Measurements from ENCODE around the gene PALD1.

The PALD1 gene

DNA sequence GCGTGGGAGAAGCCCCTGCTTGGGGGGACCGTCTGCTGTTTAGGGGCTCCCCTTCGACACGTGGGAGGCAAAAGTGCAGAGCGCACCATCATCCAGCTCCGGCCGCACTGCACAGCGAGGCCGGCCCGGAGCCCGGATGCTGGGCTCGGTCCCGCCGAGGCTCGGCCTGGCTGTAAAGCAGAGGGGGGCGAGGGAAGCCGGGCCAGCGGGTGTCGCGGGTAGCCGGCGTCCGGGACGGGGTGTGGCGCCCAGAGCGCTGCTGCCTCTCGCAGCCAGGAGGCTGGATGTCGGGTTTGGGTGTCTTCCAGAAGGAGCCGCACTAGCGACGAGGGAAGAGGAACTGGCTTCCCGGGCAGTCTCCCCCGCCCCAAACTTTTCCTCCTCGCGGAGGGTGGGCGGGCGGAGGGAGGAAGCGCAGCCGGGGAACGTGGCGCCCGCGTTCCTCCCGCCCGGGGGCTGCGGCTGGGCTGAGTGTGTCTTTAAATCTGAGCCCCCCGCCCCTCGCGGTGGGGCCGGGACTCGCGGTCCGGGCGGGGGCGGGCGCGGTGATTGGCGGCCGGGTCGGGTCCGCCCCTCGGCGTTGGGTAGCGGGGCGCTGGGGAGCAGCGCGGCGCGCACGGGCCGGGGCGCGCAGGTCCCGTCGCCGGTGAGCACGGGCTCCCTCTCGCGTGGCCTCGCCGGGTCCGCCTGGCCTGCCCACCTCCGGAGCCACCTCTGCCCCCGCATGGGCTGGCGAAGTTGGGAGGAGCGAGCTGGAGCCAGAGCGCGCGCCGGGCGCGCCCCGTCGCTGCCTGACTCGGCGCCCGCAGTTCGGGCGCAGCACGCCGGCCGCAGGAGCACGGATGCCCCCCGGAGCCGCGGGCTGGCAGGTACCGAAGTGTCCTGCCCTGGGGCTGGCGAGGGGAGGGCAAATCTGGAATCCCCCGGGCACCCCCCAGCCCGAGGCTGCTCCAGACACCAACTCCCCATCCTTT lies at the start of gene PALD1:
TSS of gene PALD1 (plus strand) at position 577 of the 974 bp plus-strand sequence. CDS start 47,185 bp downstream, outside the sequence.
- DNase-seq, result peak; percentile 54

DNA sequence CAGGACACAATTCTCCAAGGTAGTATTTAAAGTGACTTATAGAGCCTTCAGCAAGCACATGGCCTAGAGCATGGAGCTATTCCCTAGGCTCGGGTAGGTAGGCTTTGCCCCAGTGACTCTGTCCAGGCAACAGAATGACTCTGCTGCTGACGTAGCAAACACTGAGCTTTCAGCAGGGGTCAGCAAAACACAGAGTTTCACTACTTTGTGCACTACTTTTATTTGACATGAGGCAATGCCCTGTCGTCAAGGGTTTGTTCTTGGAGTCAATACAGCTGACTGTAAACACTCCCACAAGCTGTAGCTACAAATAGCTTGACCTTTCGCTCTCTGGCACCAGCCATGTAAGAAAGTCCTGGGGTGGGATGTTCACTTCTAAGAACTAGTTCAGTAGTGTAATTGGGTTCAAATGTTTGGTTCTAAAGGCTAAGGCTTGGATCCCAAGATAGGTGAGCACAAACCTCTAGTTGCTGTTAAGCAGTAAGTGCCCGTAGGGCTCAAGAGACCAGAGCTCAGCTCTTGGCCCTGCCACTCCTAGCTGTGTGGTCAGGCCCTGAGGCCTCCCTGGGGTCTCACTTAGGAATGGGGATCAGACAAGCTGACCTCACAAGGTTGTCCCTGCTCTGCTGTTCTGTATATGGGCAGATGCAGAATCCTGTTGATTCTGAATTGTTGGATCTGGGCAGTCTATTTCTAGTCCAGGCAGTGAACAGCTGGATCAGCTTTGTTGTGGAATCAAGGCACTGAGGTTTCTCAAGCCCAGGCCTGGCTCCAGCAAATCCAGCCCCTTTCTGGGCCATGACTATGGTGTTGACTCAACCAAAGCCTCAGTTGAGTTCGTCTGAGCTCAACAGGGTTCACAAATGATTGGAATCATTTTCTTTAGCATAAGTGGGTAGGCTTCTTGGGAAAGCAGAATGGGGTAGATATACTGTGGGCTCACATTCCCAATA lies 47.8 kb upstream of the PALD1 start:
- DNase-seq, result no peak

DNA sequence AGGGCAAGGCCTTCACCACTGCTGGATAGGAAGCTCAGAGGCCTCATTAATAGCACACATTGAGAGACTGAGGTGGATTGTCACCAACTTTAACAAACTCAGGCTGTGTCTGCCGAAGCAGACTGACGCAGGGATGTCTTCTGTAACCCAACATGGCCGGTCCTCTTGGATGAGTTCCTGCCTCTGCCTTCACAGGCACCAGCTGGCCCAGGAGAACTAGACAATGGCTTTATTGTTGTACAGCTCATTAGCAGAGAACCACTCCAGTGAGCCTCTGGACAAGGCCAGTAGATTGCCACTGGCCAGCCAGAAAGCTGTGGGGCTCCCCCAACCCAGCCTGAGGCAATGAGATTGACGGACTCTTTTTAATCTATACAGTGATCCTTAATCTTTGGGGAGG lies 46.5 kb upstream of the PALD1 start:
- DNase-seq, result no peak

DNA sequence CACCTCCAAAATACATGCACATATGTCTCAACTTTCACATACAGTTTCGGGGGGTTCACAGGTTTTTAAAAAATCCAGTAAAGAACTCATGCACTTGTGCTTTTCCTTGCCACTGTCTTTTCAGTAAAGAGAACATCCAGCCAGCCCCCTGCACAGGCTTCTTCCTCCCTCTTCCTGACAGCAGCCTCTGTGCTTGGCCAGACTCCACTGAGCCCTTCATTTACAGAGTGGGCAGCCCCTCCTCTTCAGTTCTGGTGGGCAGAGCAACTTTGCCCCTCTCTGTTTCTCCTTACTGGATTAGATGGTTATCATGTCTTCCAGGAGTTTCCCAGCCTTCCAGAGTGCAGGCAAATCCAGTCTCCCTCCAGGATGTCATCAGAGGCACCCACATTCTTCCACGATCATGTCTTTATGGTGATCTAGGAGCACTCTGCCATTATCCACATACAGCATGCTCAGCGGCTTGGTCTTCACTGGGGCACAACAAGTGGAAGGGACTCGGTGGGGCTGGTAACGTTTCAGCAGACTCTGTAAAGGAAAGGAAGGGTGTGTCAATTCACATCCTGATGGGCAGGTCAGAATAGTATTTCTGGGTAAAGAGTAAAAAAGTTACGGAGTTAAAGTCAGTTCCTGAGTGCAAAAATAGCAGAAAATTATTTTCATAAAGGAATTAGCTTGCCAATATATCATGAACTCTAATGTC lies 45.9 kb upstream of the PALD1 start:
- DNase-seq, result no peak

DNA sequence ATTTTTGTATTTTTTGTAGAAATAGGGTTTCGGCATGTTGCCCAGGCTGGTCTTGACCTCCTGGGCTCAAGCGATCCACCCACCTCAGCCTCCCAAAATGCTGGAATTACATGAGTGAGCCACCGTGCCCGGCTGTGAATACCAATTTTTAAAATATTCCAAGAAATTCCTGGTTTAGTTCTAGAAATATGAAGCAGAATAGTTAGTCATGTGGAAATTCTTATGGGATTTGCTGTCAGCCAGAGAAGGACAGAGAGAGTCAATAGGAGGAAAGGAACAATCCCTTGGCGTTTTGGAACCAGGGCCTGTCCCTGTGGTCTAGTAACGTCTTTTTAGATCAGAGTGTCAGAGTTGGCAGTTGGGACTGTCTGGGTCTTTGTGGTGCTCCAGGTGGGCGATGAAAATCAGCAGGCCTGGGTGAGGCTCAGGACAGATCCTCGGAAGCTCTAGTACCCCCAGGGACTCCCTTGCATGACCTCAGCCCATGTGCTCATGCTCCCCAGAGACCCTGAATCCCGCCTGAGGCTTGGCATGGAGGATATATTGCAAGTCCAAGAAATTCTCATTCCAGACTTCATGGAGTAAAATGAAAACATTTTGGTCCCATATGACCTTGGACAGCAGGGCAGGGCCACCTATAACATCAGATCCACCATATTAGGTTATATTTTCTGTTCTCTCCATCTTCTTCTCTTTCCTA lies 44.8 kb upstream of the PALD1 start:
- DNase-seq, result no peak

DNA sequence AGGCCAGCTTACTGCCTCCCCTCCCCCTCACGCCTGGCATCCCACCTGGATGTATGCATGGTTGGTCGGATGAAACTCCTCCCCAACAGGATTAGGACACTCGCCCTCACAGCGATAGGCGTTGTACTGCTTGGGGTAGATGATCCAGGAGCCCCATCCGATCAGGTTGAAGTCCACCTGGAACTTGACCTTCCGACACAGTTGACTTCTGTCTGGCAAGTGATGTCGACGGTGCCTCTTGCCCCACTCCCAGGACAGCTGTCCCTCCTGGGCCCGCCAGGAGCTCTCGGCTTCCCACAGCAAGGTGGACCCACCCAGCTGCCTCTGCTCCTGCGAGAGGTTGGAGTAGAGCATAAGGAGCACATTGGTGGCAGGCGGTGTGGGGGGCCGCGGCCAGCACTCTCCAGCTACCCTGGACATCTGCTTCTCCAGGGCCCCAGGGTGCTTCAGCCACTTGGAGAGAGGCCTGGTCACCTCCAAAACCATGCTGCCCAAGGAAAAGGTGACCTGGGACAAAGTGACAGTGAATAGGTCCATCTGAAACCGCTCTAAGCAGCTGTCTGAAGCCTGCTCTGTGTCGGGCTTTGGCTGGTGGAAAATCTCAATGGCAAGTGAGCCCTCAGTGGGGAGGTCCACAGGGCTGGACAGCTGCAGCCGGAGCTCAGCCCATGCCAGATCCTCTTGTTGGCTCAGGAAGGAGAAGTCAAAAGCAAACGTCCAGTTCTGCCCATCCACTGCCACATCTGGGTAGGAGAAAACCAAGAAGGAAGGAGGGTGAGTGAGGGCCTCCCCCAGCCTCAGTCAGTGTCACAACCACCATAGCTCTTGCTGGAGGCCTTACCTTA lies 43.1 kb upstream of the PALD1 start:
- no peak for DNase-seq

DNA sequence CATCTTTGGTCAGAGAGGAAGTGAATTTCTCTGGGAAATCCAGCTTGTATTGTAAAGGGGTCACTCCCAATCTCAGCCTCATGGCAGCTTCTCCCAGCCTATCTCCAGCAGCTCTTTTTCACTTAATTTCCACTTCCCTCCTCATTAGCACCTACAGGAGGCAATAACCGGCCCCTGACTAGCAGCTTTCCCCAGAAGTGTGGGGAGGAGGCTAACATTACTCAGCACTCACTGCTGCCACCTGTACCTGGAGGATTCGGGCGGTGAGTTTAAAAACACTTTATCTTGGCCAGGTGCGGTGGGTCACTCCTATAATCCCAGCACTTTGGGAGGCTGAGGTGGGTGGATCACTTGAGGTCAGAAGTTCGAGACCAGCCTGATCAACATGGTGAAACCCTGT lies 40.8 kb upstream of the PALD1 start:
- DNase-seq, result no peak

DNA sequence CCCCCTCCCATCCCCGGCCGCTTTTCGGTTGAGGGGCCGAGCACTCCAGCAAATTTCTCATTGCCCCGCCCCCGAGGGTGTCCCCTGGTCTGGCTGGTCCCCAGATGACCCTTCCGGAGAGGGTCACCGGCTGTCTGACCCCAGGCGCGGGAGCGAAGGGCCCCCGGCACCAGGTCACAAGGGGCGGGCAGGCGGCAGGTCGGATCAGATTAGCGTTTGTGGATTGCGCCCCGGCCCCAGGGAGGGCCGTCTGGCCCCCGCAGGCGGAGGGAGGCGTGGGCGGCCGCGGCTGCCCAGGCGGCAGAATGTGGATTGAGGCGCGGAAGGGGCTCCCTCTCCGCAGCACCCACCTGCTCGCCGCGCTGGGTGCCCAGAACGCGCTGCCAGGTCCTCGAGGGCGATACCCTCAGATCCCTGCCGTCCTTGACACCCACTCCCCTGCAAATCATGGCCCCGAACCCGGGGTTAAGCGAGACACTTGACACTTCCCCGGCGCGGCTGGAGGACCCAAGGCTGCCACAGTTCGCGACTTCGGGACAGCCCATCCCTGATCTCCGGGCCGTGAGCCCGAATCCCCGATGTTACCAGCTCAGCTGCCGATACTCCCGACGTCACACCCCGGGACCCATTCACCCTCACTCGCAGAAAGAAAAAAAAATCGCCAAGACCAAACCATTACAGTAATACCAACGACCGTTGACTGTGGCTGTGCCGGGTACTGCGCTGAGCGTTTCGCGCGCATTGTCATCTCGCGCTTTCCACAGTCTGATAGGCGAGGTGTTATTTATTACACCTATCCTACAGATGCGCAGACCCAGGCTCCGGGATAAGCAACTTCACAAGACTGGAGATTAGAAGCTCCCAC lies 38.0 kb upstream of the PALD1 start:
- DNase-seq, result no peak

DNA sequence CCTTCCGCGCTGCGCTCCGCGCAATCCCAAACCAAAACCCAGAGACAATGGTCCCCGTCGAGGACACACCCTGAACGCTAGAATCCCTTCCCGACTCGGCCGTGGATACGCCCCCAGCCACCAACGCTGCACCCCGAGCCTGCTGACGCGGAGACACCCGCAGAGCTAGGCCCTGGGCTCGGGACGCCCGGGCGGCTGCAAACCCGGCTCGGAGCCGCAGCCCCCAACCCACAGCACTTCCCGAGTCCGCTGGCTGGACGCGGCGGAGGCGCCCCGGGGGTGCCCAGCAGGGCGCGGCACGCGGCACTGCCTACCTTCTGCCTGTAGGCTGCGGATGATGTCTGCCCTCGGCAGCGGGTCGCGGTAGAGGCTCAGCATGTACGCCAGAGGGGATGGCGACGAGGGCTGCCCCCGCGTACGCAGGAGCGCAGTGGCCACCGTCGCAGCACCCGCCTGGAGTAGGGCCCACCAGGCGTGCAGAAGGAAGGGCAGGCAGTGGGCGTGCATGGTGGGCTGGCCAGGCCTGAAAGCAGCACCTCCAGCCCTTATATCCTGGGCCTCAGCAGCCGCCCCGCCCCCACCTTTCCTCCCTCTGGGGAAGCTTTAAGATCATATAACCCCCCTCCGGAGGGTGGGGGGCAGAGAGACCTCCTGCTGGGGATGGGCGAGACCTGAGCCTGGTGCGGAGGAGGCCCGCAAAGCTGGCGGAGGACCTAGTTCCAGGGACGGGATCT lies 37.2 kb upstream of the PALD1 start, which contains the start of gene NODAL:
TSS of gene NODAL (minus strand) at position 521 of the 734 bp plus-strand sequence. CDS start at position 507, 14 bp downstream.
- peak; percentile 30 for DNase-seq

DNA sequence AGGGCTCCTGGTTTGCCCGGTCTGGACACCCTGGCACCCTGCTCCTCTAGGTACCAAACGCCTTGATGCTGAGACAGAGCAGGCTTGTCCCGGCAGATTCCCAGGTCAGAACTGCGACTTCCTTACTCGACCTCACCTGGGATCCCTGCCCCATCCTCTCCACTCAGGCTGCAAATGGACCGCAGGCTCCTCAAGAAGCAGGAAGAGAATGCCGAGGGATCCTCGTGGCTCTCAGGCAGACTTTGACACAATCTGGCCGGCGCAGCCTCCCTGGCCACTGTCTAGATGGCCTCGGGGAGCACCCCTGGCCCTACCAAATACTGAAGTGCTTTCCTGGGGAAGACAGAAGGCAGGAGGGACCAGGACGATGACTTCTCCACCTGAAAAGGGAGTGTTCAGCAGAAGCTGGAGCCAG lies 36.7 kb upstream of the PALD1 start:
- DNase-seq, result no peak

DNA sequence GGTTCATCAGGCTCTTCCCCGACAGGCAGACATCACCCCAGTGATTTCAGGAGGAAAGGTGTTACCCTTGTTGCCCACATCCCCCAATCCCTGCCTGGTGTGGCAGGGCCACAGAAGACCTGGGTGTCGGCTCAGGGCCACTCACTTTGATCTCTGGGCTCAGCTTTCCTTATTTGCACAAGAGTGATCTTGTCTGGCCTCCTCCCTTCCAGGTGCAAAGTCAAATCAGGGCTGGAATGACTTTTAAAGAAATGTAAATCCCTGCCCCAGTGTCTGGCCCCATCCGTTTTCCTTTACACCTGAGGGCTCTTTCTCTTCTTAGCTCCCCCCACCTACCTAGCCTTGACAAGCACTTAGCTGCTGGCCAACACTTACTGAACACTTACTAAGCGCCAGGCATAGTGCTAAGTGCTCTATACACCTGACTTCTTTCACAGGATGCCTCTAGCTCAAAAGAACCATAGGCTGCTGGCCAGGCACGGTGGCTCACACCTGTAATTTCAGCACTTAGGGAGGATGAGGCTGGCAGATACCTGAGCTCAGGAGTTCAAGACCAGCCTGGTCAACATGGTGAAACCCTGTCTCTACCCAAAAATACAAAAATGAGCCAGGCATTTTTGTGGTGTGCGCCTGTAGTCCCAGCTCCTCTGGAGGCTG lies 36.1 kb upstream of the PALD1 start:
- no peak for DNase-seq

DNA sequence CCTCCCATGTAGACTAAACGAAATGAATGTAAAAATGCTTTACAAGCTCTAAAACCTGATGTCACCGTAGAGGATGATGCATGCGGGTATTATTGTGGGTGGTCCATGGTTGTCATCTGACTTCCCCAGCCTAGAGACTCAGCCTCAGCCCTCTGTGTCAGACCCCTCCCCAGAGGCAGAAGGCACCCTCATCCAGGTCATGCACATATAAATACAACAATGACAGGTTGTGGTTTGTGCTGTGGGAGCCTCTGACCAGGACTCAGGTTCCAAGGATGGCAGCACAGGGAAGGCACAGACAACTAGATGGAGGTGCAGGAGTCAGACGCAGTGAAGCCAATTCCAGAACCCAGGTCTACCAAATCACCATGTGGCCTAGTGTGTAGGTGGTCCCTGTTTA lies 33.8 kb upstream of the PALD1 start:
- DNase-seq, result no peak

DNA sequence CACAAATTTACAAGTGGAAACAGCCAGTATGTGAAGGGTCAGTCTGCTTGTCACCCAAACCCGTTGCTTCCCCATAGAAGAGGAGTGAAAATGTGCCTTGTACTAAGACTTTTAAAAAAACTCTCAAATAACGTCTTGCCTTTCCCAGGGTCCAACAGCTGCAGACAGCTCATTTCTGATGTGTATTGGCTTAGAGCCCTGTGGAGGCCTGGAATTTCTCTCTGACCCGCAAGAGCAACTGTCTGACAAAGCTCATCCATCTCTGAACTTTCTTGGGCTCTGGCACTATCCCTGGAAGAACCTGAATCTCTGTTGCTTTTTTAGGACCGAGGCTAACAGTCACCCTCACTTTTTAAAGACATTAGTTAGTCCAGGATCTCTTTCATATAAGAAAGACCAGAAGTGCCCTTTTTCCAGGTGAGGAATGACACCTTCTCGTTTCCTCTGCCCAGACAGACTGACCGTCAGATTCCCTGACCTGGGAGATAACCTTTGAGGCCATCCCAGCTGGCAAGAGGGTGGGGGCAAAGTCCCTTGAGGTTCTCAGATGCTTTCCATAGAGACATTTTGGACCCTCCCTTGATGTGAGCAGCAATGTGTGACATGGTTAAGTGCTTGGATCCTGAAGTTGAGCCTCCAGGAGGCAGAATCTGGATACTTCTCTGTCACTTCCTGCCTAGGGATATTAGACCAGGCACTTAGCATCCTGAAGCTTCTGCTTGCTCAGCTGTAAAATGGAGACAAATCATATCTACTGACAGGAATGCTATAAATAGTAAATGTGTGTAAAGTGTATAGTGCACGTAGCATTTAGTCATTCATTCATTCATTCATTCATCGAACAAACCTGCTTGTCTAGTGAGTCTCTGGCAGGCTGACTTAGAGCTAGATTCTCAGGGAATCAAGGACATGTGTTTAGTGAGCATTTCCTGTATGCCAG lies 32.6 kb upstream of the PALD1 start:
- no peak for DNase-seq

DNA sequence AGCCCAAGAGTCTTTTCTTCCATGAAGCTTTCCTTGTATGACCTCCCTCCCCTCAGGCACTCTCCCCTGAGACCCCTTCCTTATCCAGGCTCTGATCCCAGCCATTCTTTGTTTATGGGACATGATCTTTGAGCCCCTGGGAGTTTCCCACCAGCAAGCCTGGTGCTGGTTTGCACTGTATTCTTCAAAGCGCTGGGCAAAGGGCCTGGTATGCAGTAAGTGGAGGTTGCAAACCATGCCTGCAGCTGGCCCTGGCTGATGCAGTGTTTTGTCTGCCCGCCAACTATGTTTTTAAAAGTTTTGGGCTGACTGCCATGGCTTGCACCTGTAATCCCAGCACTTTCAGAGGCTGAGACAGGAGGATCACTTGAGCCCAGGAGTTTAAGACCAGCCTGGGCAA lies 30.3 kb upstream of the PALD1 start:
- DNase-seq, result no peak

DNA sequence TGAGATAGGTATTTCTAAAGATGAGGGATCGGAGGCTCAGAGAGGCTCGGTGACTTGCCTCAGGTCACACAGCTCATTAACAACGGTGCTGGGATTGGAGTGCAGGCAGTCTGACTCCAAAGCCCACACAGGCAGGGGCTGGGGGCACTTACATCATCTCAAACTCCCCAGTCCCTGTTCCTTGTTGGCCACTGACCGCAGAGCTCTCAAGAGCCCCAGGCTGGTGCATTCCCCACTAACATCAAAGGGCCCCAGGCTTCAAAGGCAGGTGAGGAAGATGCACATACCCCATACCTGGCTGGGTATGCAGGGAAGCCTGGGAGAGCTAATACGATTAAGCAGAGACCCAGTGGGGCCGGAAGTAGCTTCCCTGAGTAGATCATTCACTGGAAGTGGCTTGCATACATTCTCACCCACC lies 23.3 kb upstream of the PALD1 start:
- DNase-seq, result no peak

DNA sequence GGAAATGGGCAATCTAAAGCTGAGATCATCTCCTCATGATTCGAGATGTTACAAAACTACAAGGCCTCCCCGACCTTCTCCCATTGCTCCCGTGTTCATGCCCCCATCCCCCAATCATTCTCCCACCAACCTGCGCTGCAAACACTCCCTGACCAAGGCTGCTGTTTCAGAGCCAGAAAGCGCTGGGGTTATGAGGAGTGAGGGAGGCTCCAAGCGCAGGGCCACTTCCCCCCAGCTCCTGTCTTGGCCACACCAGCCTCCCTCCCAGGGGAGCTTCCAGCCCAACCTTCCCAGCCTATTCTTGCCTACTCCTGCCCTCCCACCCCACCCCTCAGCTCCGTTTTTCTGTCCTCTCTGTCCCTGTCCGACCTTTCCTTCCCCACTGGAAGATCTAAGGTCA lies 22.4 kb upstream of the PALD1 start:
- no peak for DNase-seq

DNA sequence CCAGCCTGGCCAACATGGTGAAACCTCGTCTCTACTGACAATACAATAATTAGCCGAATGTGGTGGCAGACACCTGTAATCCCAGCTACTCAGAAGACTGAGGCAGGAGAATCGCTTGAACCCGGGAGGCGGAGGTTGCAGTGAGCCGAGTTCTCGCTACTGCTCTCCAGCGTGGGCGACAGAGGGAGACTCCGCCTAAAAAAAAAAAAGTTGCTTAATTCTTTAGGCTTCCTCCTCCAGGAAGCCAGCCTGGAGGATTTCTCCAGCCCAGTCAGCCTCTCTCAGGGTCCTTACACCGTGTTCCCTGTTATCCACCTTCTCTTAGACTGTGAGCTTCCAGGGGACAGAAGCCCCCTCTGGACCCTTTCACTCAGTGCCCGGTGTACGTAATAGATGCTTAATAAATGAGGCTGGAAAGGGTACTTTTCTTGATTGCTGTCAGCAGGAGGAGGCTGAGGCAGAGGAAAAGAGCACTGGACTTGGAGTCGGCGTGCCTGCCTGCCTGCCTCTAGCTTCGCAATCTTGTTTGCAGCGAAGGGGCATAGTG lies 20.7 kb upstream of the PALD1 start:
- DNase-seq, result no peak

Measured in activated T-cell treated with anti-CD3 and anti-CD28 coated beads, Interleukin-2, amount 50 U/mL, for 1 hour (primary cell).